ENCODE data around the gene ALG12.

Gene ALG12

DNA sequence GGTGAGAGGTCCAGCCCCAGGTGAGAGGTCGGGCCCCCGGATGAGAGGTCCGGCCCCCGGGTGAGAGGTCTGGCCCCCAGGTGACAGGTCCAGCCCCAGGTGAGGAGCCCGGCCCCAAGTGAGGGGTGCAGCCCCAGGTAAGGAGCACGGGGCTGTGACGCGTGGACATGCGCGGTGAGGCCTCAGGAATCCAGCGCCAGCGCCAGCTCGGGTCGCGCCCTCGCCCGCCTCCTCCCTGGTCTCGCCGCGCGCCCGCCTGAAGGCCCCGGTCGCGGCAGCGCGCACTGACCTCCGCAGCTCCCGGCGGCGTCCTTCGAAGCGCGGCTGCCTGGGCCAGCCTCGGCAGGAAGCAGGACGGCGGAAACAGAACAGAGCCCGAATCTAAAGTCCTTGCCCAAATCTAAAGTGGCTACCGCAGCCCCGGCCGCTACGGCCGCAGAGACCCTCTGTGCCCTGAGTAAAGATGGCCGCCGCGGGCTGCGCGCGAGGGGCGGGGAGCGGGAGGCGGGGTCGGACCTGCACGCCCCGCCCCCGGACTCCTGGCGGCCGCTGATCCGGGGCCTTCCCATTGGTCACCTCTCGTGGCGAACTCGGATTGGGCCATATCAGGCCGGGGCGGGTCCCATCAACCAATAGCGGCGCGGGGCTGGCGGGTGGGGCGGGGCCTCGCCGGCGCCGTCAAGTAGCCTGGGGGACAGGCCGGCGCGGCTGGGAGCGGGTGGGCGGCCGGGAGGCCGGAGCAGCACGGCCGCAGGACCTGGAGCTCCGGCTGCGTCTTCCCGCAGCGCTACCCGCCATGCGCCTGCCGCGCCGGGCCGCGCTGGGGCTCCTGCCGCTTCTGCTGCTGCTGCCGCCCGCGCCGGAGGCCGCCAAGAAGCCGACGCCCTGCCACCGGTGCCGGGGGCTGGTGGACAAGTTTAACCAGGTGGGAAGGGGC is at the start of gene ALG12, which contains the start of gene CRELD2:
Gene ALG12, minus strand, starts transcription at position 465 of the 937 bp plus-strand sequence. CDS start 4,673 bp downstream, outside the sequence.
Gene CRELD2, plus strand, starts transcription at position 661 of the 937 bp plus-strand sequence. Its CDS starts 136 bp downstream, at position 797.
- in situ Hi-C loops (cut with HindIII; ENCODE audit: low sequenced_read_pairs): loop anchor here (10.0 kb wide), 1 partner anchor 123 kb away; no protein-coding TSS in a partner anchor

DNA sequence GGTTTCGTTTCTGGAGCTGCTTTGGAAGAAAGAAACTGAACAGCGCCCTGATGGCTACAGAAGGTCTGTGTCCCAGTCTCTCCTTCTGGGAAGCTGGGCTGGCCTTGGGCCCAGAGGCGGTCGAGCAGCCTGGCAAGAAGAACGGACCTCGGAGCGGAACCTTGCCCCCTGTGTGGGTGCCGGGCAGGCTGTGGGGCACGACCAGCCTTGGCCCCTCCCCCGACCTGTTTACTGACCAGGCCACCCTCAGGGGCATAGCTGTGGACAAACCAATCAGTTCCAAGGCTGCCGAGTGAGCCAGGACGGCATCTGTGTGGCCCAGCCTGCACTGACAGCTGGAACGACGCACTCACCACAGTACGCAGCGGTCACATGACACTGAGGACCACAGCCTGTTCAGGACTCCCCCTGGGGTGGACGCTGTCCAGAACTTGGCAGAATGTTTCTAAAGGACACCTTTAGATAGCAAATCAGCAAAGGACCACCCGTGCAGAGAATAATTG is 49.5 kb upstream of the ALG12 start:
- in situ Hi-C loops (cut with HindIII; ENCODE audit: low sequenced_read_pairs): no loop called here

DNA sequence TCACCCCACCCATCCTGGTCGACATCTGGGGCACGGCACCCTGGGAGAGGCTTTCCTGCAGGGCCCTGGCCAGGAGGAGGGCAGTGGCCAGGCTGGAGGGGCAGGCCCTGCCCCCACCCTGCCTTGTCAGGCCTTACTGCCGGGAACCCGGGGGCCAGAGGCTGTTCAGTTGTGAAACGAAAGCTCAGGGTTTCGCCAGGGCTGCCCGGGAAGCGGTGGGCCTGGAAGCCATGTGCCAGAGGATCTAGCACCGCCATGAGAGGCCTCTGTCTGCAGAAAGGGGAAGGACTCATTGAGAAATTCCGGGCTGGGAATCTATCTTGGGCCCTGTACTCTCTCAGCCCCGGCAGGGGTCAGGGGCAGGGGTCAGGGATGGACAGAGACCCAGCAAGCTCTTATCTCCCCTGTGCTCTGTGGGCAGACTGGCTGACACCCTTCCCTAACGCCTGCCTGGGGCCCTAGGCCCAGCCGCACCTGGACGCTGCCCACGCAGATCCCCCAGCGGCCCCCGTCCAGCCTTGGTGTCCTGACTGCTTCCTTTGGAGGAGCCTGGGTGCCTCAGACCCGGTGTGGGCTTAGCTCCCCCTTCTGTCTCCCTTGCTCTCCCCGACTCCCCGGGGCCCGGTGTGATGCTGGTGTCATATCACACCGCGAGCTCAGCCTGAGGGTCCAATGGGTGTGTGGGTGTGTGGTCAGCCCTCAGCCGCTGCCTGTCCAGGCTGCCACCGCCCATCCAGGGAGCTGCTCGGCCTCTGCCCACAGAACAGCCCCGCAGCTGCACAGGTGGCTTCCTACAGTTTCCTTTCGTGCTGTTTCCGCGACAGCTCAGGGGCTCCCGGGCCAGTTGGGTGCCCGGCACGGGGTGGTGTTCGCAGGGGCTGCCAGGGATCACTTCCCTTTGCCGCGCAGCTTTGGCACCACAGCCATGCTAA is 48.8 kb upstream of the ALG12 start:
- in situ Hi-C loops (cut with HindIII; ENCODE audit: low sequenced_read_pairs): no loop called here

DNA sequence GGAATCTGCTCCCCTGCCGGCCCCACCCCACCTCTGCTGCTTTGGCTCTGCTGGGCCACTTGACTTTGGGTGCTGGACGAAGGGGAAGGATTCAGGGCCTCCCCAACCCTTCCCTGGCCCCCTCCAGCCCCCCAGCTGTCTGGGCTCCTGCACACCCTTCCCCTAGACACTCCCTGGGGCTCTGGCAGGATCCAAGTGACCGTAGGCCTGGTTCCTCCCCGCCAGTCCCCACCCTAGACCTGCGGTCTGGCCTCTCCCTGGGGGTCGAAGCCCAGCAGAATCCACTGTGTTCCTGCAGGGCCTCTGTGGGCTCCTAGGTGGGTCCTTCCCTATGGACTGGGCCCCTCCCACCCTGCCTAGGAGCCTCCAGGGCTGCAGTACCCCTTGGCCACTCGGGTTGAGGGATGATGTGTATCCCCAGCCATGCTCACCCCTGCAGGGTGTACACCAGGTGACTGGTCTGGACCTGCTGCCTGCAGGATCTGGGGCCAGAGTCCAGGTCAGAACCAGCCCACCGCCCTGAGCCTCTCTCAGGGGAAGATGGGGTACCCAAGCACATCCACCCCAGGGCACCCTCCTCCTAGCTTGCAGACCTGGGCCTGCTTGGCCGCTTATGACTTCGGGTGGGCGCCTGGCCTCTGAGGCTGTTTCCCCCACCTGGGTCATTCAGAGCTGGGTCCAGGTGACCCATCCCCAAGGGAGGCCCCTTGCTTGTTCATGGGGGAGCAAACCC is 48.0 kb upstream of the ALG12 start:
- in situ Hi-C loops (cut with HindIII; ENCODE audit: low sequenced_read_pairs): no loop called here

DNA sequence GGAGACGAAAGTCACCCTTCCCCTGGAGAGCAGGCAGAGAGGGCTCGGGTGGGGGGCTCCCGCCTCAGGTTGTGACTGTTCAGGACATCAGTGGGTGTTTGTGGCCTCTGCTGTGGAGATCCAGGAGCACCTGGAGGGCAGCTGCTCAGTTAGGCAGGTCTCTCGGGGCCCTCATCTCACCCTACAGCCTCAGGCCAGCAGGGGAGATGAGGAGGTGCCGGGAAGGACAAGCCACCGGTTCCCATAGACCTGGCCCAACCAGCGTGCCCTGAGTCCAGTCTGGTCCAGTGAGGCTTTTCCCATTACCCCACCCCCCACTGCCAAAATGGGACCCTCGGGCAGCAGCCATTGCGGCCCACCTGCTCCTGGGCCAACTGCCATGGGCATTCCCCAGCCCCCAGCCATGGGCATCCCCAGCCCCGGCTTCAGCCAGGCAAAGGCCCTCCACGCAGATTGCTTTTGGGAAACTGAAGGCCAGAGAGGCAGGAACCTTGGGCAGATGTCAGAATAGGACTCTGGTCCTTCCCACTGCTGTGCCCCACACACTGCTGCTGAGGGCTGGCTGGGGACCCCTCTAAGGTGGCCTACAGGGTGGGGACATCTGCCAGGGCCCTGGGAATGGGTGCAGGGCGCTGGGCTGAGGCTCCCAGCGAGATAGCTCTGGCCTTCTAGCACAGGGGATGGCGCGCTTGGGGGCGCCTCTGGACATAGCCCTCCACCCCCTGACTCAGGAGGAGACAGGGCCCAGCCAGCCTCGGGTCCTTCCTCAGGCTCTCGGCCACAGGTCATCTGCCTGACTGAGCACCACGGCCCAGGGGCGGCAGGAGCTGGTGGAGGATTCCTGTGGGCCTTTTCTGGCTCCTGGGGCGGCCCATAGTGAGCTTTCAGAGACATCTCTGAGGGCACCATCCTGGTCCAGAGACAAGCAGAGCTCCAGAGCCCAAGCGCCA is 47.1 kb upstream of the ALG12 start:
- in situ Hi-C loops (cut with HindIII; ENCODE audit: low sequenced_read_pairs): no loop called here

DNA sequence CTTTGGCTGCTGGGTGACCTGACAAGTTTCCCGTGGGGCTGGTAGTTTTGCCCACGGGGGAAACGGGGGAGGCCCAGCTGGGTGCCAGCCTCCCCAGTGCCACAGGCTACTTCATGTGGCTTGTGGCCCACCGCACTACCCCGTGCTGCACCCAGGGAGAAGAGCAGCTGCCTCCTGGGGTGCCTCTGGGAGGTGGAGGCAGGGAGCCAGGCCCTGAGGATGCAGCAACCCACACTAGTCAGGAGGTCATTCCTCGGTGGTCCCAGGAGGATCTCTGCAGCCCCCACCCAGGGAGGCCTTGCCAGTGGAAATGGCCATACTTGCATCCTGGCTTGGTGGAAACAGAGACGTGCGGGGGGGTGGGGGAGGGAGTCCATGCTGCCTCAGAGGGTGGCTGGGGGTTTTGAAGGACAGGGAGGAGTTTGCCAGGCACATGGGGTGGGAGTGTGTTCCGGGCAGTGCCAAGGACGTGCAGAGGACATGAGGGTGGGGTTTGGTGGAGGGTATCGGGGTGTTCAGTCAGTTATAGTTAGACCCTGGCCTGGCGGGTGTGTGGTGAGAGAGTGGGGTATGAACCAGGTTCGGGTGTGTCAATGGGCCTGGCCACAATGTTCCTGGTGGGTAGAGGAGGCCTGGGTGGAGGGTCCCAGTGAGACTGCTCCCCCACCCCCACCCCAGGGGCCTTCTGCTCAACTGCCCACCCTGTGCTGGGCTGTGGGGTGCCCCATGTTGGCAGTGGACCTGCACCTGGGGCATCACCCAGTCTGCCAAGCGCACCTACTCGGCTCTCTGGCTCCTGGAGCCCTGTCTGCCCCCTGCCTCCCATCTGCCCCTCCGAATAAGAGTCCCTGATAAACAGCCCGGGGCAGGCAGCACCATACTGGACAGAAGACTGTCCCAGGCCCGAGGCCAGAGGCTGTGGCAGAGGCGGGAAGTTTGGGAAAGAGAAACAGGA is 46.2 kb upstream of the ALG12 start:
- in situ Hi-C loops (cut with HindIII; ENCODE audit: low sequenced_read_pairs): no loop called here

DNA sequence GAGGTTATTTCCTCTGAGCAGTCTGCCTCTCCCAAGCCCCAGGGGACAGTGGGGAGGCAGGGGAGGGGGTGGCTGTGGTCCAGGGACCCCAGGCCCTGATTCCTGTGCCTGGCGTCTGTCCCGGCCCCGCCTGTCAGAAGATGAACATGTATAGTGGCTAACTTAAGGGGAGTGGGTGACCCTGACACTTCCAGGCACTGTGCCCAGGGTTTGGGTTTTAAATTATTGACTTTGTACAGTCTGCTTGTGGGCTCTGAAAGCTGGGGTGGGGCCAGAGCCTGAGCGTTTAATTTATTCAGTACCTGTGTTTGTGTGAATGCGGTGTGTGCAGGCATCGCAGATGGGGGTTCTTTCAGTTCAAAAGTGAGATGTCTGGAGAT is 45.4 kb upstream of the ALG12 start:
- in situ Hi-C loops (cut with HindIII; ENCODE audit: low sequenced_read_pairs): no loop called here

DNA sequence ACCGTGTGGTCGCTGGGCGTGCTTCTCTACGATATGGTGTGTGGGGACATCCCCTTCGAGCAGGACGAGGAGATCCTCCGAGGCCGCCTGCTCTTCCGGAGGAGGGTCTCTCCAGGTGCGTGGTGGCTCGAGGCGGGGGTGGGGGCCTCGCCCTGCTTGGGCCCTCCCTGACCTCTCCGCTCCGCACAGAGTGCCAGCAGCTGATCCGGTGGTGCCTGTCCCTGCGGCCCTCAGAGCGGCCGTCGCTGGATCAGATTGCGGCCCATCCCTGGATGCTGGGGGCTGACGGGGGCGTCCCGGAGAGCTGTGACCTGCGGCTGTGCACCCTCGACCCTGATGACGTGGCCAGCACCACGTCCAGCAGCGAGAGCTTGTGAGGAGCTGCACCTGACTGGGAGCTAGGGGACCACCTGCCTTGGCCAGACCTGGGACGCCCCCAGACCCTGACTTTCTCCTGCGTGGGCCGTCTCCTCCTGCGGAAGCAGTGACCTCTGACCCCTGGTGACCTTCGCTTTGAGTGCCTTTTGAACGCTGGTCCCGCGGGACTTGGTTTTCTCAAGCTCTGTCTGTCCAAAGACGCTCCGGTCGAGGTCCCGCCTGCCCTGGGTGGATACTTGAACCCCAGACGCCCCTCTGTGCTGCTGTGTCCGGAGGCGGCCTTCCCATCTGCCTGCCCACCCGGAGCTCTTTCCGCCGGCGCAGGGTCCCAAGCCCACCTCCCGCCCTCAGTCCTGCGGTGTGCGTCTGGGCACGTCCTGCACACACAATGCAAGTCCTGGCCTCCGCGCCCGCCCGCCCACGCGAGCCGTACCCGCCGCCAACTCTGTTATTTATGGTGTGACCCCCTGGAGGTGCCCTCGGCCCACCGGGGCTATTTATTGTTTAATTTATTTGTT is 44.8 kb upstream of the ALG12 start:
- in situ Hi-C loops (cut with HindIII; ENCODE audit: low sequenced_read_pairs): no loop called here

DNA sequence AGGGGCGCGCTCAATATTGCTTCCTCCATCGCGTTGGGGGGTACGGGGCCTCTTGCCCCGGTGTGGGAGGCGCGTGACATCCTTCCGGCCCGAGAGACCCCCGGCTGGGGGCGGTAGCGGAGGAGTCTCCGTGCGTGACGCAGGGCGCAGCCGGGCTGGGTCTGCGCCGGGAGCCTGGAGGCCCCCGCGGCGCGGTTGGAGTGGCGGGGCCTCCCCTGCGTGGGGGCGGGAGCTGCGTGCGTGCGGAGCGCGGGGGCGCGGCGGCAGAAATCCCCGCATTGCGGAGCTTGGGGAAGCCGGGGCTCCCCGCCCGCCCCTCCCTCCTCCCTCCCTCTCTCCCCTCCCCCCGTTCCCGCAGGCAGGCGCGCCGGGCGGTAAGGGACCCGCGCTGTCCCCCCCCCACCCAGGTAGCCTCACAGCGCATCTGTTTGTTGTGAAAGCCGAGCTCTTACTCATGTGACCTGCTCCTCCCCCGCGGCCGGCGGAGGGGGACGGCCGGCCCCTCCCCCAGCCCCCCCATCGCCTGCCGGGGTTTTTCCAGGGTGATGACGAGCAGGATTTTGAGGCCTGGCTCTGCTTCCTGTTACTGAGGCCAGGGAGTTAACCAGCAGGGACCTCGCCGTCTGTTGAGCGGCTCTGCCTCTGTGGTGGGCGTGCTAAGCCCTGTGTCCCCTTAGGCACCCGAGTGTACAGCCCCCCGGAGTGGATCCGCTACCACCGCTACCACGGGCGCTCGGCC is 43.9 kb upstream of the ALG12 start:
- in situ Hi-C loops (cut with HindIII; ENCODE audit: low sequenced_read_pairs): no loop called here

DNA sequence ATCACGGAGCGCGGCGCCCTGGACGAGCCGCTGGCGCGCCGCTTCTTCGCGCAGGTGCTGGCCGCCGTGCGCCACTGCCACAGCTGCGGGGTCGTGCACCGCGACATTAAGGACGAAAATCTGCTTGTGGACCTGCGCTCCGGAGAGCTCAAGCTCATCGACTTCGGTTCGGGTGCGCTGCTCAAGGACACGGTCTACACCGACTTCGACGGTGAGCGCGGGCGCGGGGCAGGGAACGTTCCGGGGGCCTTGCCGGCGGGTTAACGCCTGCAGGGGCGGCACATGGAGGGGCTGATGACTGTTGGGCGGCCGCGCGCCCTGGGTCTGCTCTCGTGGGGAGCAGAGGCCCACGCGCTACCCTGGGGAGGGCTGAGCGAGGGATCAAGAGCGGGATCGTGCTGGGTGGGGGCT is 43.4 kb upstream of the ALG12 start:
- in situ Hi-C loops (cut with HindIII; ENCODE audit: low sequenced_read_pairs): no loop called here

DNA sequence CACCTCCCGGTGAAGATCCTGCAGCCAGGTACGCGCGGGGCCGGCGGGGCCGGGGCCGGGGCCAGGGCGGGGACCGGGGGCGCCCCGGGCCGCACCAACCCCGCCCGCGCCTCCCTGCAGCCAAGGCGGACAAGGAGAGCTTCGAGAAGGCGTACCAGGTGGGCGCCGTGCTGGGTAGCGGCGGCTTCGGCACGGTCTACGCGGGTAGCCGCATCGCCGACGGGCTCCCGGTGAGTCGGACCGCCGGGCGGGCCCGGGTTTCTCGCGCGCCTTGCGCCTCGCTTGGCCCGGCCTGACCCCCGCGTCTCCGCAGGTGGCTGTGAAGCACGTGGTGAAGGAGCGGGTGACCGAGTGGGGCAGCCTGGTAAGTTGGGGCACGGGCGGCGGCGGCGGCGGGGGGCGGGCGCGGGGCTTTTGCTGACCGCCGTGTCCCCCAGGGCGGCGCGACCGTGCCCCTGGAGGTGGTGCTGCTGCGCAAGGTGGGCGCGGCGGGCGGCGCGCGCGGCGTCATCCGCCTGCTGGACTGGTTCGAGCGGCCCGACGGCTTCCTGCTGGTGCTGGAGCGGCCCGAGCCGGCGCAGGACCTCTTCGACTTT is 42.9 kb upstream of the ALG12 start:
- in situ Hi-C loops (cut with HindIII; ENCODE audit: low sequenced_read_pairs): no loop called here

DNA sequence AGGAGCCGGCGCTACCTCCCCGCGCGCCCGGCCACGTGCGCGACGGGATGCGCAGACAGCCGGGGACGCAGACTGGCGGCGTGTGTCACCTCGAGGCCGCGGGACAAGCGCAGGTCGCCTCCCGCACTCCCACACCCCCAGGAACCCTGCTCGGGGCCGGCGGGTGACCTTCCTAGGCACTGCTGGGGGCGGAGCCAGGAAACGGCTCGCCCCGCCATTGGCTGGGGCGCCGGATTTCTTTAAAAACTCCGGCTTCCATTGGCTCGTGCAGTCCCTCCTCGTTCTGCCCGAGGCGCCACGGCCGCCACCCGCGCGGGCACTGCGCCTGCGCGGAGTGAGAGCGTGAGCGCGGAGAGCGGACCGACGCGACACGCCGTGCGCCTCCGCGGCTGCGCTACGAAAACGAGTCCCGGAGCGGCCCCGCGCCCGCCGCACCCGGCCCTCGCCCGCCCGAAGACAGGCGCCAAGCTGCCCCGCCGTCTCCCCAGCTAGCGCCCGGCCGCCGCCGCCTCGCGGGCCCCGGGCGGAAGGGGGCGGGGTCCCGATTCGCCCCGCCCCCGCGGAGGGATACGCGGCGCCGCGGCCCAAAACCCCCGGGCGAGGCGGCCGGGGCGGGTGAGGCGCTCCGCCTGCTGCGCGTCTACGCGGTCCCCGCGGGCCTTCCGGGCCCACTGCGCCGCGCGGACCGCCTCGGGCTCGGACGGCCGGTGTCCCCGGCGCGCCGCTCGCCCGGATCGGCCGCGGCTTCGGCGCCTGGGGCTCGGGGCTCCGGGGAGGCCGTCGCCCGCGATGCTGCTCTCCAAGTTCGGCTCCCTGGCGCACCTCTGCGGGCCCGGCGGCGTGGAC is 42.1 kb upstream of the ALG12 start, which contains the start of gene PIM3:
Gene PIM3, plus strand, starts transcription at position 614 of the 846 bp plus-strand sequence. Its CDS starts 176 bp downstream, at position 790.
- in situ Hi-C loops (cut with HindIII; ENCODE audit: low sequenced_read_pairs): no loop called here

DNA sequence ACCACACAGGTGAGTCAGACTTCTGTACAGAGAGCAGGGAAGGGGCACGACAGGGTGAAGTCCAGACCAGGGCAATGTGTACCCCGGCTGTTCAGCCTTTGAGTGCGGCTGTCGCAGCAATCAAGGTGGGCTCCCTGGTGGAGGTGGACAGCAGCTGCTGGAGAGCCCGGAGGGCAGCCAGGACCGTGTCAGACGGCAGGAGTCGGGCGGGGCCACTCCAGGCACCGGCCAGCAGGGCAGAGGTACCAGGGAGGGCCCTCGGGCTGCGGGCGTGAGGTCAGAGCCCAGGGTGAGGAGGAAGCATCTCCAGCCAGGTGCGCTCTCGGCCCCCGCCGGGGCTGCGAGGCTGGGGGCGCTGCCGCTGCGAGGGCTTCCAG is 41.5 kb upstream of the ALG12 start:
- in situ Hi-C loops (cut with HindIII; ENCODE audit: low sequenced_read_pairs): no loop called here

DNA sequence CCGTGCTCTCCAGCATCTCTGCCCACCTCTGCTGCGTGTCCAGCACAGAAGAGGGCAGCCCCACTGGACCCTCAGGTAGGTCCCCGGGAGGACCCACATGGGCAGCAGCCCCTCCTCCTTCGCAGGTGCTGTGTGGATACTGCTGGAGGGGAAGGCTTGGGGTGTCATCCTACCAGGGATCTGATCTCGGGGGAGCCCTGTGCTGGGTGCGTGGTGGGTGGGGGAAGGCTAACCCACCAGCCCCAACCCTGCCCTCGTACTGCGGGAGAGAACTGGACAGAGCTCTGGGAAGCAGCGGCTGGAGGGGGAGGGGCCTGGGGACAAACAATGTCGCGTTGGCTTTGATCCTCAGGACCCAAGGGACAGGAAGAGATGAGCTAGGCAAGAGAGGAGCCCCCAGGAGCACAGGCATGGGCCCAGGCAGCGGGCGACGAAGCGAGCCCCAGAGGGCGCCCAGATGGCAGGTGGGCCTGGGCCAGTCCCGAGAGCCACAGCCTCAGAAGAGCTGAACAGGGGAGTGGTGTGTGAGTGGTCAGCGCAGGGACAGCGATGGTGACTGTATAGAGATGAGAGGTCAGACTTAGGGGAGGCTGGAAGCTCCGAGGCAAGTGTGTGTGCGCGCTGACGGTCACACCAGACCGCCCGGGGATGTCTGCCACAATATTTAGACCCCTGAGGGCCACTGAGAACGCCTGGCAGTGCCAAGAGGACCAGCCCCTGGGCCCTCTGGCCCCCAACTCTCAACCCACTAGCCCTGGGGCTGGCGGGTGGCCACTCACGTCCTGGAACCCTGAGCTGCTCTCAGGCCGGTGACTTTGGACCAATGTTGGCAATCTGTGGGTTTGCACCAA is 40.9 kb upstream of the ALG12 start:
- in situ Hi-C loops (cut with HindIII; ENCODE audit: low sequenced_read_pairs): no loop called here

Measured in endothelial cell of hepatic sinusoid (primary cell).